ENCODE measurements around the gene PEX1.
"Not testable (repeated sequence)": the region's sequence is repeated elsewhere in the genome, so short reads cannot be mapped to it uniquely, and the experiment has no call there.

DNA sequence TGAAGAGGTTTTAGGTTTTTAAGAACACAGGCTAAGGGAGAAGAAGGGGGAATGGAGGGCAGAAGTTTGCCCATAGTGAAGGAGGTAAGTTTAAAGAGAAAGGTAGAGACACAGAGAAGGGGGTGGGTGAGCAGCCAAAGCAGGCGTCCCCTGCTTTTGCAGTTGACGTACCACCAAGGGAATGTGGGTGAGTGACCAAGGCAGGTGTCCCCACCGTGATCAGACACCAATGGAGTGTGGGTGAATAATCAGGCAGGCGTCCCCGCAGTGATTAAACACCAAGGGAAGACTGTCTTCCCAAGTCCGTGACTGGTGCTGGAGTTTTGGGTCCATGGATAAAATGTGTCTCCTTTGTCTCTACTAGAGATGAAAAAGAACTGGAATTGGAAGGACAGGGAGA, 44.1 kb downstream of the PEX1 start:
- TF ChIP-seq POLR2AphosphoS5, POLR2A (IDR thresholded peaks at IDR 0.05): not testable (repeated sequence)
